ACHN (cell line): ENCODE measurements around the gene PIK3C2G.

ENCODE experiments used
- DNase-seq: peaks from one replicate; pipeline ENCODE4 v3.0.0-alpha.2; 2015
- in situ Hi-C: cut with HindIII; loops from 2 replicates; pipeline ENCODE4 v1.10.0; 2017; ENCODE audit warnings: low sequenced_read_pairs, low pct_ligation_motif_present, low pct_unique_long_range_greater_than_20kb

PIK3C2G gene

DNA sequence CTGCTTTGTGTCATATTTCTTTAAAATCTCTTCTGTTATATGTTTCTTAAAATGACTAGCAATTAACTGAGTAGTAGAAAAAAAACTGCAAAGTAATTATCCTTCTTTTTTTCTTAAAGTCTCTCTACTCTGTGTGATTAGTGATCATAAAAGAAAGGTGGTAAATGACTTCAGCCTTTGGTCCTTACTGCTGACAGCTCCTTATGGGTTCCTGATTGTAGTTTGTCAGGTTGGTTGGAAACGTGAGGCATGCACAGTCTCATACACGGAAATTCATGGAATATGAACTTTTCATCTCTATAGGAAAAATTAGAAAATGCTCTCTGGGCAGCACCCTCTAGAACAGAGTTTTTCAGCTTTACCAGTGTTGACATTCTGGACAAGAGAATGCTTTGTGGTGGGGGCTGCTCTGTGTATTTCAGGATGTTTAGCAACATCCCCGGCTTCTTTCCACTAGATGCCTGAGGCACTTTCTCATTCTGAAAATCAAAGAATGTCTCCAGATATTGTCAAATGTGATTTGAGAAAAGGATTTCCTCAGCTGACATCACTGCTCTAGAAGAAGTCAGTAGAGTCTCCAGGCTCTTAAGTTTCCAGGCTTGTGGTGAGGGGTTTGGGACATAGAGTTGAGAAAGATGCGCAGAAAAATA lies 121.0 kb downstream of the PIK3C2G start:
- DNase-seq = no peak
- in situ Hi-C loops = no loop called here

DNA sequence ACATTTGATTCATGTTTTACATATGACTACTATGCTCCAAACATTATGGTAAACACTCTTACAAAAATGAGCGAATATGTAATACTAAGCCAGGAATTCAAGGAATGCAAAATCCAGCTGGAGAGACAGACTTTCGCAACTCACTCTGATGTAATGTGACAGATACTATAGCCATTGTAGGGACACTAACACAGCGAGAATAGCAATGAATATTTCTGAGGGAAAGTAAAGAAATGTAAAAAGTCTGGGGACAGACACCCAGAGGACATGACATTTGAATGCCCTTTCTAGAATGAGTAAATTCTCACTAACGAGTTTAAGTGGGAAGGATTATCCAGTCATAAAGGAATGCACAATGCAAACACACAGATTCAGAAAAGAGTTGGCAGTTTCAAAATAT lies 121.9 kb downstream of the PIK3C2G start:
- in situ Hi-C loops = no loop called here
- peak; percentile 78 for DNase-seq

DNA sequence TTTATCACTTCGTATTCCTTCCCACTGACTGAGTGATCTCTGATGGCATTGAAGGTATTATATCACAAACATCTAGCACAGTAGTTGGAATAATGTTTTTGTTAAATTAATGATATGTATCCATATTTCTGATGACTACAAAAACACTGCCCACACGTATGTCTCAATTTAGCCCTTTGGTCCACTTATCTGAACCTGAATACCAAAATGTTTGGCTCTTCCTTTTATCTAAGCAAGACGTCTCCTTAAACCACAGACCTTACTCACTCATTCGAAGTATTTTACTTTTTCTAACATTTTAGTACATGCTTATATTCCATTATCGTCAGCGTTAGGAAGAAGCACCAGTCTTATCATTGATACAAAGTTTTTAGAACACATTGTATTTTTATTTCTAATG lies 126.4 kb downstream of the PIK3C2G start:
- in situ Hi-C loops = no loop called here
- DNase-seq = no peak

DNA sequence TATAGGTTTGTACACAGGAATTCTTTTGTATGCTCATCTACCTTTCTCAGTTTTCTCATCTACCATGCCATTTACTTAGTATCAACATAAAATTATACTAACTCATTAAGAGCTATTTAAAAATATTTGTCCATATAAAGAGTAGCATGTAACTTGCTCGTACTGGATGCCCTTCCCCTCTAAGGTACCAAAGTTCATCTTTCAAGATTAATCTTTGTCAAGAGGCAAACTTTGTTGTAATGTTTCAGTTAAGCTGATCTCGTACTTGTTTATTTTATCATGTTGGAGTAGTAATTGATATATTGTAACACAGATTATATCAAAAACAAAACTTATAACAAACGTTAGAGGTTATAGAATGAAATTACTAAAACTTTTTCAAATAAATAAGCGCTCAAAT lies 128.5 kb downstream of the PIK3C2G start:
- no peak for DNase-seq
- in situ Hi-C loops = no loop called here

DNA sequence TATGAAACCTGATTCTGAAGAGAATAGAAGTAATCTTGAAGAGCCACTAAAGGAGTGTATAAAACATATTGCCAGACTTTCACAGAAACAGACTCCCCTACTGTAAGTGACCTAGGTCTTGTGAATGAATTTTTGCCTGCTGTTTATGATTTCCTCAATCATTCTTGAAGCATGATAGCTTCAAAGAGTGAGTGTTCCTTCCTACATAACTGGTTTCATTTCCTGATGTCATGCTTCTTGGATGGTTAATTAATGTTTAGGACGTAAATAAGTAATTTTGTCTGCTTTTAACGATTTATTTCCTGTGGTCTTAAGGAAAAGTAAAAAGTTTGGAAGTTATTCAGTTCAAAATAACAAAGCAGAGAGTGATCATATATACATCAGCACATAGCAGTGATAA lies 129.8 kb downstream of the PIK3C2G start:
- DNase-seq = no peak
- in situ Hi-C loops = no loop called here

DNA sequence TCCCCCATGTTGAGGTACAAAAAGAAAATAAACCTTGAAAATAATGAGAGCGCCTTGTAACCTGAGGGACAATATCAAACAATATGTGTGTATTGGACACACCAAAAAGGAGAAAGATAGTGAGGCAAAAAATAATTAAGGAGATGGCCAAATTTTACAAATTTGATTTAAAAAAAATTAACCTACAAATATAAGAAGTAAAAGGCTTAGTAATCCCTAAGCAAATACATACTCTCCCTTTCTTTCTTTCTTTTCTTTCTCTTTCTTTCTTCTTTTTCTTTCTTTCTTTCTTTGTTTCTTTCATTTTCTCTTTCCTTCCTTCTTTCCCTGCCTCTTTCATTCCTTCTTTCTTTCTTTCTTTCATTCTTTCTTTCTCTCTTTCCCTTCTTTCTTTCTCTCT lies 133.4 kb downstream of the PIK3C2G start:
- in situ Hi-C loops = no loop called here
- no peak for DNase-seq

DNA sequence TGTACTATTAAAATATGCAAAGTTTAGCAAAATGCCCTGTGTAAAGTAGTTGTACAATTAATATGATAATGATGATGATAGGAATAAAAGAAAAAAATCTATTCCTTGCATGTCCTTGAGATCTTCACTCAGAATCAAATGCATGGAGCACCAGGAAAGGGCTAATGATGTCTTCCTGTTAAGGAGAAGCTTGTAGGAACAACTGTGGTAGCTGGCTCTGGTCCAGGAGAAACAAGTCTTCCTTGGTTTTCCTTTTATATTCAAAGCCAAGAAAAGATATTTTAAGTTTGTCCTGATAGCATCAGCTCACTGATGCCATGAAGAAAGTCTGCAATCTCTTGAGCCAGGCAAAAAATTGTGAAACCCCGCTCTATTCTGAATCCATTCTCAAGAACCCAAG lies 138.9 kb downstream of the PIK3C2G start:
- no peak for DNase-seq
- in situ Hi-C loops = no loop called here

DNA sequence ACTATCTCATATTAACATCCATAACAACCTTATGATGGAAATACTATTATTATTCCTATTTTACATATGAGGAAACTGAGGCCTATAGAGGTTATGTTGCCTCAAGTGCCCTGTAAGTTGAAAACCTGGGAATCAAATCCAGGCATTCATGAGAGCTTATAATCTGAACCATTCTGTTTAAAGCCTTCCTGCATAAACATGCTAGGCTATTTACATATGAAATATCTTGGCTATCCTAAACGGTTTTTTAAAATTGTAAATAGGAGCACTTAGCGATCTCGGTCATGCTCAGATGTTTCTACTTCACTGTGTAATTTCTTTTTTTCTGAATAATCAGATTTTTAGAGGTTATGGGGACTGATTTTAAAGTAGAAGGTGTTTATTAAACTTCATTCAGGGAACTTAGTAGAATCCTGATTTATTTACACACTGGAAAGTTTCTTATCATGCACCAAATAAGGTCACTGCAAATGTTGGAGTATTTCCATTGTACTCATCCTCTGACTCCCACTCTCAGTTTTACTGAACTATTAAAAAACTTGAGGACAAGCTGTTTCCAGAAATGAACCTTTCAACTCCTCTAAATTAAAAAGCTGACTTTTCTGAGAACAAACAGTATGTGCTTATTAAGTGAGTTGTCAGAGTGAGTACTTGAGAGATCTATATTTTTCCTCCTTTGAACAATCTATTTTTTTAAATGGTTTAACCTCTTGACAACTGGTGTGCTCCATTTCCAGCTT lies 141.7 kb downstream of the PIK3C2G start:
- in situ Hi-C loops = no loop called here
- no peak for DNase-seq

DNA sequence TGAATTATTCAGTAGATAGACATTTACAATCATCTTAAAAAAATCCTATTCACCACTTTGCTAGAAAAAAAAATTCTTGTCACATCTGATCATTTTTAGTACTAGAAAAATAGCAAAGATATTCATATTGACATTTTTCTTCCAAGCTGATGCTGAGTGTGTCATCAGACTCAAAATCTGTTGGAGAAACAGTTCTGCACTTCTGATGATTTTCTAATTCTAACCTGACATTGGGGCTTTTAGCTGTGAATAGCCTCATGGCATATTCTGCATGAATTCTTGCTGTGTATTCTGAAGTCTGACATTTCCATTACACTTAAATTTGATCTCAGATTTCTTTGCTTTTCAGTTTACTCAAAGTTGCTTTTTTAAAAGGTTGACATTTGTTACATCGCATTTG lies 150.1 kb downstream of the PIK3C2G start:
- in situ Hi-C loops = no loop called here
- DNase-seq = no peak

DNA sequence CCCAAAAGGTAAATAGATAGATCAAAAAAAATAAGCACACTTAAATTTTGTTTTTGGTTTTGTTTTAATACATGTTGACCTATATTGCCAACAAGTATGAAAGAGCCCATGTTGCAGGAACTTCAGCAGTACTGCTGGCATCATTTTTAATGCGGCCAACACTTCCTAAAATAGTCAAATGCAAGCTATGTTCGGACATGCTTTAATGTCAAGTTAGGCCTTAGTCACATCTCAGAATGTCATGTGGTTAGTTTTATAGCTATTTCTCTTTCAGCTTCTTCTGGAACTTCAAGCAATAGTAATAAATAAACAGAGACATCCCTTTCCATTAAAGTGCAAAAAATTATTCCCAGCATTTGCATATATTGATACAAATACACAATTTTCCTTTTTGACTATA lies 153.4 kb downstream of the PIK3C2G start:
- in situ Hi-C loops = no loop called here
- DNase-seq = no peak

DNA sequence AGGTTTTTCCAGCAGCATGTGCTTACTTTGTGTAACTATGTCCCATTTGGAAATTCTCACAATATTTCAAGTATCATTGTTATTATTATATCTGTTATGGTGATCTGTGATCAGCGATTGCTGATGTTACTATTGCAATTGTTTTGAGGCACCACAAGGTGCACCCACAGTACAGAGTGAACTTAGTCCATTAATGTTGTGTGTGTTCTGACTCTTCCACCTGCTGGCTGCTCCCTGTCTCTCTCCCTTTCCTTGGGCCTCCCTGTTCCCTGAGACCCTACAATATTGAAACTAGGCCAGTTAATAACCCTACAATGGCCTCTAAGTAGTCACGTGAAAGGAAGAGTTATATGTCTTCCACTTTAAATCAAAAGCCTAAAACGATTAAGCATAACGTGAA lies 153.9 kb downstream of the PIK3C2G start:
- in situ Hi-C loops = no loop called here
- peak; percentile 10 for DNase-seq

DNA sequence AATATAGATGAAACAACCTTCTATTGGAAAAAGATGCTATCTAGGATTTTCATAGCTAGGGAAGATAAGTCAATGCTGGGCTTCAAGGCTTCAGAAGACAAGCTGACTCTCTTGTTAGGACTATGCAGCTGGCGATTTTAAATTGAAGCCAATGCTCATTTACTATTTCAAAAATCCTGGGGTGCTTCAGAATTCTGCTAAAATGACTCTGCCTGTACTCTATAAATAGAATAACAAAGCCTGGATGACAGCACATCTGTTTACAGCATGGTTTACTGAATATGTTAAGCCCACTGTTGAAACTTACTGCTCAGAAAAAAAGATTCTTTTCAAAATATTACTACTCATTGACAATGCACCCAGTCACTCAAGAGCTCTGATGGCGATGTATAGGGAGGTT lies 155.1 kb downstream of the PIK3C2G start:
- in situ Hi-C loops = no loop called here
- DNase-seq = no peak

DNA sequence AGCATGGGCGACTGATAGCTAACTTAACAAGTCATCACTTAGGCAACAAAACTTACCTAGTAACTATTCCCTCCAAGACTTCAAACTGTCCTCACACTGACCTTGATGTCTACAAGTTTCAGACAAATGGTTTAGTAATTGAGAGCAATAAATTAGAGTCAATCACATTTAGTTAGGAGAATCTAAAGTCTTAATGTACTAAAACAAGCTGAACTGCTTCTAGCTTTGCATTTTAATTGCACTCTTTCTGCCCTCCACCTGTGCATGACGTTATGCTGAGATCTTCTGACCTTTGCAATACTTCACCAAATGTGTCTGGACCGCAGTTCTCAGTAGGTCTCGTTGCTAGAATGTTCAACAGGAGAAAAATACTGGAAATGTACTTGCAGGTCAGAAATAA lies 158.0 kb downstream of the PIK3C2G start:
- no peak for DNase-seq
- in situ Hi-C loops = no loop called here

DNA sequence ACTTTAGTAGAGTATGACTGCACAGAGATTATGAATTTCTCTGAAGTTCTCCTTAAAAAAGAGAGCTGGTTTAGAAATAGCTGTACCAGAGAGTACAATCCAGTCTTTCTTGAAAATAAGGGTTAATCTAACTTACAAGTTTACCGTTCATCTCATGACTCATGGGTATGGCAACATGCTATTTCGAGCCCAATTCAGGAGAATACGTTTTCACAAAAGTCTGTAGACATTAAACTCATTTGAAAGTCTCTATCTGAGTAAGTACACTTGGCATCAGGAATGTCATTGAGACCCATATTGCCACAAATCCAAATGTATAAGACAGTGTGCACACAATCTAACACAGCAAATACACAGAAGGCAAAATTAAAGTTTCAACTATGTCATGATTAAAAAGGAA lies 160.5 kb downstream of the PIK3C2G start:
- DNase-seq = no peak
- in situ Hi-C loops = no loop called here

DNA sequence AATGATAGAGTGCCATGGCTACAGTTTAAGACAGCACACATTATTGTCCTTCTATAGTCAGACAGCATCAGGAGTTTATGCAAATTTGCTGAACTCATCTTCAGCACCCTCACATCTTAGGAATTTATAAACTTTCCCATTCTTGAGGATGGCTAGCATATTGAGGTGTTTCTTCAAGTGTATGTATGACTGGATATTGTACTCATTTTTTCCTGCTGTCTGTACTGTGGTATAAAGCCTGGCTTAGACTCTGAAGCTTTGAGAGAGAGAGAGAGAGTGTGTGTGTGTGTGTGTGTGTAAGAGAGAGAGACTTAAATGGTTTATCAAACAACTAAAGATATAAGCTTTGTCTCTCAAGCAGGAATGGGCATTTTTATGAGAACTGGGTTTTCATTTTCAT lies 161.6 kb downstream of the PIK3C2G start:
- DNase-seq = no peak
- in situ Hi-C loops = no loop called here

DNA sequence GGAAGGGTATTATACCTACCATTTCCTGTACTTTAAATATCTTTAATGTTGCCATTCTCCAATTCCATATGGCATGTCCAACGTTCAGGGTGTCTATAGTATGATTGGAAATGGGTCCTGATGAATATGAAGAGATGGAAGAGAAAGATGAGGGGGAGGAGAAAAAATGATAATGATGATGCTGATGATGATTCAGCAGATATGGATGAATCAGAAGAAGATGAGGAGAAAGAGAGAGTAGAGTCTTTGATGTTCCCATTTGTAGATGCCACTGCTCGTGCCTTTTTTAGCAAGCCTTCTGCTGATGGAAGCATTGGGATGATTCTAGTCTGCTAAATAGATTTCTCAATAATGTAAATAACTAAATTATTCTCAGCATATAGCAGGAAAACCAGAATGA lies 163.5 kb downstream of the PIK3C2G start:
- DNase-seq = no peak
- in situ Hi-C loops = no loop called here

DNA sequence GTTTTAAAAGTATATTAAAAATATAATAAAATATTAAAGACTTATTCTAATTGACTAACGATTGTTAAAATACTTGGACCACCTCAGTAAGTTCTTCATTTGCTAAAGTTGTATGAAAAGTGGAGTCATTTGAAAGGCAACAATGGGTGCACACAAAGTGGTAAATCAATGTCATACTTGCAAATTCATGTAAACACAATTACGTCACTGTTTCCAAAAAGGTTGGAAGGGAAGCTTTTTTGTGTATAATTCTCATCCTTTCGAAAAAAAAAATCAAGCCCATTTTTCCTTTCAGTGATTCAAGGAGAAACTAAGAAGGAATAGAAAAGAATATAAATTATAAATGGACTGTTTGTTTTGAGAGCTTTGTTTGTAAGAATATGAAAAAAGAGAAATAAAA lies 166.2 kb downstream of the PIK3C2G start:
- in situ Hi-C loops = no loop called here
- no peak for DNase-seq

DNA sequence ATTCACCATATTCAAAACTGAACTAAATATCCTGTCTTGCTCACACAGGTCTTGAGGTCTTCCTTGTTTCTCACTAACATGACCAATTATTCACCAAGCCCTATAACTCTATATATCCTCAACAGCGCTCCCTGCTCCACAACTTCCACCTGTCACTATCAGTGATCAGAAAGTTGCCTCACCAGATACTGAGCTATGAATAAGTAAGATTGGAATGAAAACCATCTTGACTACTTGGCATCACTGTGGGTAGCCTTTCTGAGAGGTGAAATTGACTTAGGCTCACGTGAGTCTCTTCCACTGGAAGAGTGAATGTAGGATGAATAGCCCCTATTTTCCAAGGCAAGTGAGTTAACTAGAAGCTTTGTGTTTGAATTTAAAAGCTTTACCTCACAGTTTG lies 167.1 kb downstream of the PIK3C2G start:
- DNase-seq = peak; percentile 78
- in situ Hi-C loops = no loop called here

DNA sequence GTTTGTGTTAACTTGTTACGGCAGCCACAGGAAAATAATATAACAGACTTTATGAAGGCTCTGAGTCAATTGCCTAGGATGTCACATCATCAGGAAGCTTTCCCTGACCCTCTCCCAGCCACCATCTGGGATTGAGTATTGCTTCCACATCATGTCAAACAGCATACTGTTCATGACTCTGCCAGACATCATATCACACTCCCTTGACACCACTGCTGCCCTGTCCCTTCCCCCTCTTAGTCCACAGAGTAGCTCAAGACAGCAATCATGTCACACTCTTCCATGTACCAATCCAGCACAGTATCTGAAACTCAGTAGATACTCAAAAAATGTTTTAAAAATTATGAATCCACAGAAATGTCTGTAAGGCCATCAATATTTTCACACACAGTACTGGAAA lies 168.0 kb downstream of the PIK3C2G start:
- in situ Hi-C loops = no loop called here
- DNase-seq = no peak

DNA sequence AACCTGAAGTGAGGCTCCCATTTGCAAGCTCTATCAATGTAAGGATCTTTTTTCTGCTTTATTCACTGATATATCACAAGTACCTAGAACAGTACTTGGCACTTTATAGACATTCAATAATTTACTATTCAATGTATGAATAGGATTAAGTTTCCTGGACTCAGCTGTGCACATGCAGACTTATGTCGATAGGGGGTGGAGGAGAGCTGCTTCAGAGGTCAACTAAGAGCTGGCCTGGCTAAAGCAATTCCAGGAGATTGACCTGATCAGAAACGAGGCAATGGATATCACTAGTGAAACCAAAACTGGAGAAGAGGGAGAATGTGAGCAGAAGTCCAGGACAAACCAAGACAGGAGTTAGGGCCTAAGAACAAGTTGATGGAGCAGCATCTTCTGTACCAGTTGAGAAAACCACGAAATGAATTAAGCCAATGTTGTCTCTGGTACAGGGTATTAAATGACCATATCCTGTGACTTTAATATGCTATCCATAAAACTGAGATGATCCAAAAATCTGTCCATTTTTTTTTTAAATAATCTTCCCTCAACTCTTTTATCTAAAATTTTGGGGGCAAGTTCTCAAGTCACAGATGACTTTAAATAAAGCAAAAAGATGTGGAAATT lies 169.2 kb downstream of the PIK3C2G start:
- DNase-seq = peak; percentile 76
- in situ Hi-C loops = no loop called here
